GM12891 (cell line): ENCODE data around the gene BARHL1.

Experiments used
- PAX5 ChIP-seq: IDR thresholded peaks from 2 replicates; pipeline ENCODE4 v1.6.1; 2011; ENCODE audit warnings: low read length, moderate library complexity, mild to moderate bottlenecking; ENCODE audit not compliant: insufficient read depth, severe bottlenecking
- POLR2A ChIP-seq: IDR thresholded peaks from 2 replicates; pipeline ENCODE4 v1.6.1; 2011; ENCODE audit warnings: low read depth, low read length, control low read depth
- POLR2AphosphoS5 ChIP-seq: IDR thresholded peaks from 2 replicates; pipeline ENCODE4 v1.6.1; 2011; ENCODE audit warnings: low read depth, low read length, control low read depth
- POU2F2 ChIP-seq: IDR thresholded peaks from 2 replicates; pipeline ENCODE4 v1.6.1; 2011; ENCODE audit warnings: low read depth, mild to moderate bottlenecking, control low read depth, low read length, moderate library complexity
- SPI1 ChIP-seq: IDR thresholded peaks from 2 replicates; pipeline ENCODE4 v1.6.1; 2011; ENCODE audit warnings: low read depth, low read length, control low read depth
- TAF1 ChIP-seq: IDR thresholded peaks from 2 replicates; pipeline ENCODE4 v1.6.1; 2011; ENCODE audit warnings: low read depth, low read length, control low read depth

DNA sequence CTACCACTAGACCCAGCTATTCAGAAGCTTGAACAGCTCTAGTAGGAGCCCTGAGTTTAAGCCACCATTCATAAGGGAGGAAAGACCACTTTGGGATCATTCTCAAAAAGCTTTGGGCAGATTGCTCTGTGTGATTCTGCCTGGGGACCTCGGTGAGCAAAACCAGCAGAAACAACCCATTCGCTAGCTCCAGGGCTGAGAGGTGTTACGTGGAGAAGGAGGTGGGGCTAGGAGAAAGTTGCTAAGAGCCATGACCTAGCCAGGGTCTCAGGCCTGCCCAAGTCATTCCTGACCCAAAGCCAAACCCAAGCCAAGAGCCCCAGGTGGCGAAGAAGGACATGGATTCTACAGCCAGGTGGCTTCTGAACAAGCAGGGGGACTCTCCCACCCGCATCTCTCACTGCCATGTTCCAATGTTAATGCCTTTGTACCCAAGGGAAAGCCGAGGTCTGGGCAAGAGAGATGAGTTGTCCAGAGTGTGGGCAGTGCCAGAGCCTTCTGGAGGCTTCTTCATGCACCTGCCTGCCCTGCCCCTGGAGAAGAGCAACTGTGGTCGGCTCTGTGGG lies 4.0 kb upstream of the BARHL1 start:
- TF ChIP-seq POLR2A = no peak
- no peak for TF ChIP-seq POLR2AphosphoS5
- no peak for TF ChIP-seq TAF1
- no peak for TF ChIP-seq PAX5
- TF ChIP-seq SPI1 = no peak
- TF ChIP-seq POU2F2 = no peak
